ENCODE measurements around the gene TAF11. TPM values are rescaled to one million over a fixed set of nuclear protein-coding genes. Genes with fewer than 3 reads are reported as not detected.

Gene TAF11
- total RNA-seq, 1 donor from 2014 or later: 40.7 TPM

GRCh38 chr6:34920097-34920496 lies 32.3 kb upstream of the TAF11 start:
- H3K4me3 Mint-ChIP-seq: no peak overlapping the region
- H3K27ac Mint-ChIP-seq: no peak overlapping the region
- no peaks in the 10 kb centered on the region for H3K27me3 Mint-ChIP-seq
- H3K36me3 Mint-ChIP-seq: no peaks in the 10 kb centered on the region
- peaks cover under 1% of the 10 kb centered on the region for H3K4me1 Mint-ChIP-seq (ENCODE audit: unreplicated experiment)
- no peak for DNase-seq (ENCODE audit: extremely low spot score, unreplicated experiment)
- TF ChIP-seq CTCF (conservative IDR thresholded peaks at IDR 0.05): no peak
- no peaks in the 10 kb centered on the region for H3K9me3 Mint-ChIP-seq

- no peak for TF ChIP-seq CTCF (conservative IDR thresholded peaks at IDR 0.05)
- Mint-ChIP-seq H3K27ac (no peak overlapping the region), H3K27me3 (no peaks in the 10 kb centered on the region), H3K36me3 (no peaks in the 10 kb centered on the region), H3K4me1 (ENCODE audit: unreplicated experiment) (peaks cover 5% of the 10 kb centered on the region), H3K9me3 (no peaks in the 10 kb centered on the region), H3K4me3 (no peak overlapping the region)
- no peak for DNase-seq (ENCODE audit: extremely low spot score, unreplicated experiment)
Measured at GRCh38 chr6:34919651-34920050, 31.8 kb upstream of the TAF11 start.

- H3K4me1 Mint-ChIP-seq (ENCODE audit: unreplicated experiment): peaks cover 7% of the 10 kb centered on the region
- no peaks in the 10 kb centered on the region for H3K9me3 Mint-ChIP-seq
- H3K36me3 Mint-ChIP-seq: no peaks in the 10 kb centered on the region
- no peak overlapping the region for H3K27ac Mint-ChIP-seq
- no peak for TF ChIP-seq CTCF (conservative IDR thresholded peaks at IDR 0.05)
- H3K27me3 Mint-ChIP-seq: no peaks in the 10 kb centered on the region
- no peak for DNase-seq (ENCODE audit: extremely low spot score, unreplicated experiment)
- H3K4me3 Mint-ChIP-seq: no peak overlapping the region
Measured at GRCh38 chr6:34917626-34918285, 29.9 kb upstream of the TAF11 start.

- no peak for DNase-seq (ENCODE audit: extremely low spot score, unreplicated experiment)
- Mint-ChIP-seq H3K27me3 (no peaks in the 10 kb centered on the region), H3K27ac (no peak overlapping the region)
Measured at GRCh38 chr6:34916348-34916967, 28.6 kb upstream of the TAF11 start.

GRCh38 chr6:34914358-34914757 lies 26.5 kb upstream of the TAF11 start:
- no peaks in the 10 kb centered on the region for H3K27me3 Mint-ChIP-seq
- no peaks in the 10 kb centered on the region for H3K9me3 Mint-ChIP-seq
- no peak overlapping the region for H3K4me3 Mint-ChIP-seq
- no peak overlapping the region for H3K27ac Mint-ChIP-seq
- H3K36me3 Mint-ChIP-seq: peaks cover 3% of the 10 kb centered on the region
- no peak for DNase-seq (ENCODE audit: extremely low spot score, unreplicated experiment)
- TF ChIP-seq CTCF (conservative IDR thresholded peaks at IDR 0.05): no peak
- H3K4me1 Mint-ChIP-seq (ENCODE audit: unreplicated experiment): peaks cover 24% of the 10 kb centered on the region

More at GRCh38 chr6:34916348-34916967, 28.6 kb upstream of the TAF11 start:
- H3K36me3 Mint-ChIP-seq: peaks cover 3% of the 10 kb centered on the region
- TF ChIP-seq CTCF (conservative IDR thresholded peaks at IDR 0.05): no peak
- no peaks in the 10 kb centered on the region for H3K9me3 Mint-ChIP-seq
- peaks cover 11% of the 10 kb centered on the region for H3K4me1 Mint-ChIP-seq (ENCODE audit: unreplicated experiment)
- no peak overlapping the region for H3K4me3 Mint-ChIP-seq

All from type B pancreatic cell (in vitro differentiated cells).